SK-N-SH (cell line): Measurements from ENCODE around the gene CERS1. TPM values are rescaled to one million over a fixed set of nuclear protein-coding genes. Genes with fewer than 3 reads are reported as not detected.

Source experiments
- CTCF ChIA-PET: fragments of 300-600, 350-600 bp; formaldehyde crosslinking; extraction: SDS; loops from one replicate; lab custom pipeline; 2021; lab: Yijun Ruan, JAX
- POLR2A ChIA-PET: fragments of 350-600 bp; sonication (Branson Sonifier 250); formaldehyde crosslinking; extraction: SDS; loops from one replicate; lab custom pipeline; 2020; ENCODE audit warnings: antibody characterized with exemption, inconsistent platforms; lab: Yijun Ruan, JAX
- DNase-seq: peaks from one replicate; pipeline ENCODE4 v3.0.0; 2012
- H2AFZ ChIP-seq: fragments of 200-600 bp; sonication (generic); 2 replicates; pipeline ENCODE4 v1.8.1; 2016; ENCODE audit warnings: antibody characterized with exemption, mild to moderate bottlenecking, low read depth
- H3F3A ChIP-seq: fragments of 200-600 bp; sonication (generic); replicated peaks from 2 replicates; pipeline ENCODE3; 2016; ENCODE audit warnings: antibody characterized with exemption, mild to moderate bottlenecking; ENCODE audit not compliant: insufficient read depth
- H3K27ac ChIP-seq, 2 experiments: fragments of 200-500 bp in 1 of 2; fragments of 200-600 bp in 1 of 2; sonication (Bioruptor generic) in 1 of 2; sonication (generic), shearing (Covaris generic) in 1 of 2; 2 replicates each; pipeline versions ENCODE4 v1.5.1 to v1.6.1; 2014 to 2016; ENCODE audit warnings: low read depth in 2 of 2, inconsistent platforms in 1 of 2, low read length in 1 of 2, mild to moderate bottlenecking in 1 of 2, mixed read lengths in 1 of 2
- H3K27me3 ChIP-seq: fragments of 200-600 bp; sonication (generic), shearing (Covaris generic); 2 replicates; pipeline ENCODE4 v1.6.1; 2016; ENCODE audit warnings: mixed run types; ENCODE audit not compliant: insufficient read depth
- H3K36me3 ChIP-seq, 2 experiments: fragments of 200-500 bp in 1 of 2; fragments of 200-600 bp in 1 of 2; sonication (Bioruptor generic) in 1 of 2; sonication (generic) in 1 of 2; replicated peaks in 1 of 2; 2 replicates each; pipeline versions ENCODE3 to v1.5.1; 2014 to 2016; ENCODE audit warnings: low read length in 1 of 2, mild to moderate bottlenecking in 1 of 2; ENCODE audit not compliant: insufficient read depth in 2 of 2, control insufficient read depth in 1 of 2
- H3K4me1 ChIP-seq, 2 experiments: fragments of 200-500 bp in 1 of 2; fragments of 200-600 bp in 1 of 2; sonication (Bioruptor generic) in 1 of 2; sonication (generic), shearing (Covaris generic) in 1 of 2; 2 replicates each; pipeline versions ENCODE4 v1.5.1 to v1.6.1; 2014 to 2016; ENCODE audit warnings: low read depth in 1 of 2, low read length in 1 of 2, mixed run types in 1 of 2; ENCODE audit not compliant: insufficient read depth in 2 of 2, control insufficient read depth in 1 of 2
- H3K4me2 ChIP-seq: fragments of 200-600 bp; sonication (generic), shearing (Covaris generic); 2 replicates; pipeline ENCODE4 v1.6.1; 2017; ENCODE audit warnings: mixed run types
- H3K4me3 ChIP-seq, 2 experiments: fragments of 200-500 bp in 1 of 2; fragments of 200-600 bp in 1 of 2; sonication (Bioruptor generic) in 1 of 2; sonication (generic), shearing (Covaris generic) in 1 of 2; 2 replicates each; pipeline versions ENCODE4 v1.5.1 to v1.8.1; 2014 to 2016; ENCODE audit warnings: low read depth in 2 of 2, inconsistent platforms in 1 of 2, low read length in 1 of 2, mild to moderate bottlenecking in 1 of 2, mixed read lengths in 1 of 2, moderate library complexity in 1 of 2
- H3K79me2 ChIP-seq: fragments of 200-600 bp; sonication (generic); 2 replicates; pipeline ENCODE4 v1.8.1; 2017; ENCODE audit warnings: mild to moderate bottlenecking; ENCODE audit not compliant: insufficient read depth
- H3K9ac ChIP-seq: fragments of 200-600 bp; sonication (generic); 2 replicates; pipeline ENCODE4 v1.6.1; 2017; ENCODE audit warnings: mixed run types
- H3K9me2 ChIP-seq: fragments of 200-600 bp; sonication (generic); 2 replicates; pipeline ENCODE4 v1.6.1; 2017; ENCODE audit warnings: mixed run types
- H3K9me3 ChIP-seq: fragments of 200-600 bp; sonication (generic); 2 replicates; pipeline ENCODE4 v1.6.1; 2017; ENCODE audit warnings: mixed run types, mild to moderate bottlenecking, moderate library complexity
- H4K20me1 ChIP-seq: fragments of 200-600 bp; sonication (generic); 2 replicates; pipeline ENCODE4 v1.6.1; 2017; ENCODE audit warnings: mild to moderate bottlenecking, mixed run types; ENCODE audit not compliant: insufficient read depth
- FOXJ3 ChIP-seq: sonication (generic); formaldehyde crosslinking; IDR thresholded peaks from 2 replicates; pipeline ENCODE4 v1.5.1; 2020; ENCODE audit warnings: mild to moderate bottlenecking, missing genetic modification reagents
- GABPA ChIP-seq: IDR thresholded peaks from 2 replicates; pipeline ENCODE4 v1.4.0; 2012; ENCODE audit warnings: low read depth, mild to moderate bottlenecking
- GATA2 ChIP-seq: sonication (generic); formaldehyde crosslinking; IDR thresholded peaks from 2 replicates; pipeline ENCODE4 v1.5.0; 2020; ENCODE audit warnings: mild to moderate bottlenecking, missing genetic modification reagents
- MEF2A ChIP-seq: IDR thresholded peaks from 2 replicates; pipeline ENCODE4 v1.4.0; 2012; ENCODE audit warnings: low read depth, borderline replicate concordance
- MXI1 ChIP-seq: IDR thresholded peaks from 2 replicates; pipeline ENCODE4 v1.6.1; 2012; ENCODE audit warnings: mild to moderate bottlenecking, low read depth, low read length, improper control_type of control experiment
- NRF1 ChIP-seq: IDR thresholded peaks from 2 replicates; pipeline ENCODE4 v1.6.1; 2012; ENCODE audit warnings: low read depth, mild to moderate bottlenecking, low read length
- RCOR1 ChIP-seq: fragments of 150-350 bp; IDR thresholded peaks from 2 replicates; pipeline ENCODE4 v1.6.1; 2017; ENCODE audit warnings: antibody characterized with exemption, low read length
- RFX5 ChIP-seq: IDR thresholded peaks from 2 replicates; pipeline ENCODE4 v1.6.1; 2012; ENCODE audit warnings: mild to moderate bottlenecking, improper control_type of control experiment, low read length
- TCF12 ChIP-seq: IDR thresholded peaks from 2 replicates; pipeline ENCODE4 v1.4.0; 2012
- TEAD4 ChIP-seq: IDR thresholded peaks from 2 replicates; pipeline ENCODE4 v1.4.0; 2012; ENCODE audit warnings: mild to moderate bottlenecking, borderline replicate concordance; ENCODE audit not compliant: insufficient read depth
- YY1 ChIP-seq: IDR thresholded peaks from 2 replicates; pipeline ENCODE4 v1.4.0; 2012; ENCODE audit warnings: low read depth, mild to moderate bottlenecking
- WGBS: methylation state at CpG from one replicate; pipeline ENCODE4 v1.1.6; 2017; ENCODE audit warnings: low lambda C conversion rate; 5-methylcytosine and 5-hydroxymethylcytosine counted together
- polyA plus RNA-seq, 3 experiments: library from polyadenylated mRNA; depleted of rRNA; stranded (reverse); fragments of >200 nt; gene quantifications; 2 replicates each; pipeline ENCODE4 v1.2.3, GENCODE V29; 2012
- TF ChIP-seq, protein P1 (sequence below): fragments of 200-600 bp; sonication (generic); IDR thresholded peaks from 2 replicates; pipeline ENCODE4 v1.6.1; 2017; ENCODE audit warnings: antibody characterized with exemption, mild to moderate bottlenecking, moderate library complexity
- TF ChIP-seq, protein P2 (sequence below): IDR thresholded peaks from 2 replicates; pipeline ENCODE4 v1.6.1; 2012; ENCODE audit warnings: mild to moderate bottlenecking, low read depth, low read length, moderate library complexity

The CERS1 gene
- polyA plus RNA-seq, 1 of the 3 experiments (the other 2 are of a cell fraction), result 7.3 TPM

DNA sequence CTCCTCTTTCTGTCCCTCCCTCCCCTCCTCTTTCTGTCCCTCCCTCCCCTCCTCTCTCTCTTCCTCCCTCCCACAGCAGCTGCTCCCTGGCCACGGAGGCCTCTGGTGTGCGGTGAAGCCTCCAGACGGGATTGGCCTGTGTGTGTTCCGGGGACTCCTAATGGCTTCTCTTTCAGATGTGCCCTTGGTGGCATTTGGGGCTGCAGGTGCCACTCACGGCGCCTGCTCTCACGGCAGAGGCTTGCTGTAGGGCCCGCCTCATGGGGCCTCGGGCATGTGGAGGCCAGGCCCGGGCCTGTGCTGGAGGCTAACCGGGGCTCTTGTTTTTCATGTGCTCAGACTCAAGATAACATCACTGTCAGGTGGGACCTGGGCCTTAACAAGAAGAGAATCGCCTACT lies 43.3 kb downstream of the CERS1 start:
- Histone ChIP-seq H3K9me2 (no peaks in the 10 kb centered on the region), H2AFZ (no peak overlapping the region), H3K4me1 (peaks cover 20 to 42% of the 10 kb centered on the region in 2 experiments), H3K4me2 (no peak overlapping the region), H3K79me2 (peaks cover 54% of the 10 kb centered on the region), H3K9me3 (no peaks in the 10 kb centered on the region), H3K36me3 (peaks cover 34 to 77% of the 10 kb centered on the region in 2 experiments), H3K27ac (no peak overlapping the region; a peak in 1 of 4 replicates), H3K9ac (no peak overlapping the region), H4K20me1 (peaks cover 38% of the 10 kb centered on the region), H3K4me3 (no peak overlapping the region), H3F3A (peaks cover 9% of the 10 kb centered on the region), H3K27me3 (no peaks in the 10 kb centered on the region)
- WGBS, result 95% methylated on average over 5 of the region's 12 CpGs
- CTCF ChIA-PET, result interaction anchor here (2.0 to 16.0 kb wide), 2 partner anchors 11 to 249 kb away, joined by 7 to 201 read pairs; no protein-coding TSS in a partner anchor
- POLR2A ChIA-PET, result no interaction called here
- DNase-seq, result no peak
- no peak for TF ChIP-seq MXI1
- TF ChIP-seq, protein P1, sequence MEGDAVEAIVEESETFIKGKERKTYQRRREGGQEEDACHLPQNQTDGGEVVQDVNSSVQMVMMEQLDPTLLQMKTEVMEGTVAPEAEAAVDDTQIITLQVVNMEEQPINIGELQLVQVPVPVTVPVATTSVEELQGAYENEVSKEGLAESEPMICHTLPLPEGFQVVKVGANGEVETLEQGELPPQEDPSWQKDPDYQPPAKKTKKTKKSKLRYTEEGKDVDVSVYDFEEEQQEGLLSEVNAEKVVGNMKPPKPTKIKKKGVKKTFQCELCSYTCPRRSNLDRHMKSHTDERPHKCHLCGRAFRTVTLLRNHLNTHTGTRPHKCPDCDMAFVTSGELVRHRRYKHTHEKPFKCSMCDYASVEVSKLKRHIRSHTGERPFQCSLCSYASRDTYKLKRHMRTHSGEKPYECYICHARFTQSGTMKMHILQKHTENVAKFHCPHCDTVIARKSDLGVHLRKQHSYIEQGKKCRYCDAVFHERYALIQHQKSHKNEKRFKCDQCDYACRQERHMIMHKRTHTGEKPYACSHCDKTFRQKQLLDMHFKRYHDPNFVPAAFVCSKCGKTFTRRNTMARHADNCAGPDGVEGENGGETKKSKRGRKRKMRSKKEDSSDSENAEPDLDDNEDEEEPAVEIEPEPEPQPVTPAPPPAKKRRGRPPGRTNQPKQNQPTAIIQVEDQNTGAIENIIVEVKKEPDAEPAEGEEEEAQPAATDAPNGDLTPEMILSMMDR, result no peak
- TF ChIP-seq YY1, result no peak
- TF ChIP-seq RFX5, result no peak
- no peak for TF ChIP-seq GABPA
- TF ChIP-seq TCF12, result no peak
- no peak for TF ChIP-seq FOXJ3 (CRISPR knock-in tag)
- TF ChIP-seq MEF2A, result no peak
- TF ChIP-seq GATA2, result no peak
- TF ChIP-seq, protein P2, sequence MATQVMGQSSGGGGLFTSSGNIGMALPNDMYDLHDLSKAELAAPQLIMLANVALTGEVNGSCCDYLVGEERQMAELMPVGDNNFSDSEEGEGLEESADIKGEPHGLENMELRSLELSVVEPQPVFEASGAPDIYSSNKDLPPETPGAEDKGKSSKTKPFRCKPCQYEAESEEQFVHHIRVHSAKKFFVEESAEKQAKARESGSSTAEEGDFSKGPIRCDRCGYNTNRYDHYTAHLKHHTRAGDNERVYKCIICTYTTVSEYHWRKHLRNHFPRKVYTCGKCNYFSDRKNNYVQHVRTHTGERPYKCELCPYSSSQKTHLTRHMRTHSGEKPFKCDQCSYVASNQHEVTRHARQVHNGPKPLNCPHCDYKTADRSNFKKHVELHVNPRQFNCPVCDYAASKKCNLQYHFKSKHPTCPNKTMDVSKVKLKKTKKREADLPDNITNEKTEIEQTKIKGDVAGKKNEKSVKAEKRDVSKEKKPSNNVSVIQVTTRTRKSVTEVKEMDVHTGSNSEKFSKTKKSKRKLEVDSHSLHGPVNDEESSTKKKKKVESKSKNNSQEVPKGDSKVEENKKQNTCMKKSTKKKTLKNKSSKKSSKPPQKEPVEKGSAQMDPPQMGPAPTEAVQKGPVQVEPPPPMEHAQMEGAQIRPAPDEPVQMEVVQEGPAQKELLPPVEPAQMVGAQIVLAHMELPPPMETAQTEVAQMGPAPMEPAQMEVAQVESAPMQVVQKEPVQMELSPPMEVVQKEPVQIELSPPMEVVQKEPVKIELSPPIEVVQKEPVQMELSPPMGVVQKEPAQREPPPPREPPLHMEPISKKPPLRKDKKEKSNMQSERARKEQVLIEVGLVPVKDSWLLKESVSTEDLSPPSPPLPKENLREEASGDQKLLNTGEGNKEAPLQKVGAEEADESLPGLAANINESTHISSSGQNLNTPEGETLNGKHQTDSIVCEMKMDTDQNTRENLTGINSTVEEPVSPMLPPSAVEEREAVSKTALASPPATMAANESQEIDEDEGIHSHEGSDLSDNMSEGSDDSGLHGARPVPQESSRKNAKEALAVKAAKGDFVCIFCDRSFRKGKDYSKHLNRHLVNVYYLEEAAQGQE, result no peak
- no peak for TF ChIP-seq RCOR1
- no peak for TF ChIP-seq TEAD4
- TF ChIP-seq NRF1, result no peak
